ENCODE data around the gene PLXDC2.
"Not testable (repeated sequence)": the region's sequence is repeated elsewhere in the genome, so short reads cannot be mapped to it uniquely, and the experiment has no call there.

PLXDC2 gene

DNA sequence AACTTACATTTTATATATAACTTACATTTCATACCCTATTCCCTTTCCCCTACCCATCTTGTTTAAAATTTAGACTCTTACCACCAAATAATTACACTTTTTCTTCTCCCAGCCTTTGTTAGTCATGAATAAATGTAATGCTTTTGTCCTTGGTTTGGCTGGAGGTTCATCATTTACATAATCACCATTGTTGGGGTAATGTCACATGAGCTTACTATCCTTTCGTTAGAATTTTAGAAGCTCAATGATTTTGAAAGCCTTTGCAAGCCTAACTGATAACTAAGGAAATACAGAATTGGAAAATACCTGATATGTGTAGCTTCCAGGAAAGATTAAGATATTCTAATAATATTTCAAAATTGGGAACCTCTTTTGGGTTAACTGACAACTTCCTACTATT is 171.7 kb downstream of the PLXDC2 start:
- TF ChIP-seq, protein P1, sequence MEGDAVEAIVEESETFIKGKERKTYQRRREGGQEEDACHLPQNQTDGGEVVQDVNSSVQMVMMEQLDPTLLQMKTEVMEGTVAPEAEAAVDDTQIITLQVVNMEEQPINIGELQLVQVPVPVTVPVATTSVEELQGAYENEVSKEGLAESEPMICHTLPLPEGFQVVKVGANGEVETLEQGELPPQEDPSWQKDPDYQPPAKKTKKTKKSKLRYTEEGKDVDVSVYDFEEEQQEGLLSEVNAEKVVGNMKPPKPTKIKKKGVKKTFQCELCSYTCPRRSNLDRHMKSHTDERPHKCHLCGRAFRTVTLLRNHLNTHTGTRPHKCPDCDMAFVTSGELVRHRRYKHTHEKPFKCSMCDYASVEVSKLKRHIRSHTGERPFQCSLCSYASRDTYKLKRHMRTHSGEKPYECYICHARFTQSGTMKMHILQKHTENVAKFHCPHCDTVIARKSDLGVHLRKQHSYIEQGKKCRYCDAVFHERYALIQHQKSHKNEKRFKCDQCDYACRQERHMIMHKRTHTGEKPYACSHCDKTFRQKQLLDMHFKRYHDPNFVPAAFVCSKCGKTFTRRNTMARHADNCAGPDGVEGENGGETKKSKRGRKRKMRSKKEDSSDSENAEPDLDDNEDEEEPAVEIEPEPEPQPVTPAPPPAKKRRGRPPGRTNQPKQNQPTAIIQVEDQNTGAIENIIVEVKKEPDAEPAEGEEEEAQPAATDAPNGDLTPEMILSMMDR (IDR thresholded peaks at IDR 0.05; ENCODE audit: borderline replicate concordance, insufficient read depth, low read depth, low read length): no peak
- H3K4me3 ChIP-seq (ENCODE audit: low read depth, low read length): no peak overlapping the region

DNA sequence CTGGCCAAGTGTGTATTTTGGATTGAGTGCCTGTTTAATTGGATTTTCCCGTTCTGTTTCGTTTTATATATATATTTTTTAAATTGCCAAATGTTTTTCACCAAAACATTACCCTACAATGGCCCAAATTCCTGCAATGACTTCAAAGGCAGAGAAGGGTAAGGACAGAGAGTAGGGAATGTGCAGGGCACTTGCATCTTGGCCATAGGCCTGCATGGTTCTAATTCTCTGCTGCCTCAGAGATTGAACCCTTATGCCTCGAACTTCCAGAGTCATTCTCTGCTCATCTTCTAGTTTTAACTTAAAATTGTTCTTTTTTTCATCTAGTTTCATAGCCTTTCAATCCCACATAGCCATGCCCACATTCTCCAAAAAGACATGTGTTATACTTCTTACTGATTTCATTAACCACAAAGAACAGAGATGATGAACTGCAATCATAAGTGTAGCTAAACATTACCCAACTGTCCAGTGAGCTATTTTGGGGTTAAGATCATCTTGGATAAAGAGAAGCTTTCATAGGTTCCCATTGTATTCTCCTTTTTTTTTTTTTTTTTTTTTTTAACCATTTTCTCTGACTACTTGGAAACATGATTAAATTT is 177.6 kb downstream of the PLXDC2 start:
- H3K4me3 ChIP-seq (ENCODE audit: low read depth, low read length): no peak overlapping the region
- TF ChIP-seq, protein P1 (IDR thresholded peaks at IDR 0.05; ENCODE audit: borderline replicate concordance, insufficient read depth, low read depth, low read length): no peak

DNA sequence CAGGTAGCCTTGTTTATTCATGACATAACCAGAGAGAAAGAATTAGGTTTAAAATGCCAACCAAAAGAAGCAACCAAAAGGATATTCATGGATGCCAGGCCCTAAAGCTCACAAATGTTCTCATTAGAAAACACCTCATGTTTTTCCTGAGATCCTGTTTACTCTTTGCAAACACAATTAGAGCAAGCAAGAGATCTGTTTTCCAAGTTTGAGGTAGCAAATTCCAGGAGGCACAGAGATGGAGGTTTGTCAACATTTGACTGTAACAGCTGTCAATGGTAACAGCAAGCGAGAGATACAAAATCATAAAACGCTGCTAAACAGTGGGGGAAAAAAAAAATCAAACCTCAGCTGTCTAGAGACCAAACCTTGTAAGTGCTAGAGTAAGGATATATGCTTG is 182.2 kb downstream of the PLXDC2 start:
- TF ChIP-seq, protein P1 (IDR thresholded peaks at IDR 0.05; ENCODE audit: borderline replicate concordance, insufficient read depth, low read depth, low read length): no peak

DNA sequence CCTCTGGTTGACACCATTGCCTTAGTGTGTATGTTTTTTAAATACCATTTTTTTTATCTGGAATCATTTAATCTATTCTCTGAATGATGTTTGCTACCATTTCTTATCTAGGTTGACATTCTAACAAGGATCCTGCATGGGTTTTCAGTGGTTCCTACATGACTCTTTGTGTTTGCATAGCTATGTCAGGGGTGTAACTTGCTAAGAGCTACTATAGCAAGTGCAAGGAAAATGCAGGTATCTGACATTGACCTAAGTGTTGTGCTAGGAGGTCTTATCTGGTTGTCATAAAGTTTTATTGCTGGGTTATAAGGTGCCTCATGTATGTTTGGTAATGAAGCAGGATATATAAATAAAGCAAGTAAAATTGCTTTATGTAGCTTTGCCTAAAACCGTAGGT is 183.2 kb downstream of the PLXDC2 start:
- H3K4me3 ChIP-seq (ENCODE audit: low read depth, low read length): no peak overlapping the region
- TF ChIP-seq, protein P1 (IDR thresholded peaks at IDR 0.05; ENCODE audit: borderline replicate concordance, insufficient read depth, low read depth, low read length): no peak

More for the DNA sequence above, 182.2 kb downstream of the PLXDC2 start:
- no peak overlapping the region for H3K4me3 ChIP-seq (ENCODE audit: low read depth, low read length)

DNA sequence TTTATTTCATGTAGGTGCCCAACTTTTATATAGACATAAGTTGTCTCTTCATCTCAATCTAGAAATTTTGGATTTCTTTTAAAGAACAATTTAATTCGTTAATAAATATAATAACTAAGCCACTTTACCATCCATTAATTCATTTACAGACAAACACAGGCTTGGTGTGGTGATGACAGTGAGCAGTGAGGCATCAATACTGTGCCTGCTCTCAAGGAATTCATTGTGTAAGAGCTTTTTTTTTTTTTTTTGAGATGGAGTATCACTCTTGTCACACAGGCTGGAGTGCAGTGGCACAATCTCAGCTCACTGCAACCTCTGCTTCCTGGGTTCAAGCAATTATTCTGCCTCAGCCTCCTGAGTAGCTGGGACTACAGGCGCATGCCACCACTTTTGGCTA is 185.8 kb downstream of the PLXDC2 start:
- not testable (repeated sequence) for H3K4me3 ChIP-seq (ENCODE audit: low read depth, low read length)

DNA sequence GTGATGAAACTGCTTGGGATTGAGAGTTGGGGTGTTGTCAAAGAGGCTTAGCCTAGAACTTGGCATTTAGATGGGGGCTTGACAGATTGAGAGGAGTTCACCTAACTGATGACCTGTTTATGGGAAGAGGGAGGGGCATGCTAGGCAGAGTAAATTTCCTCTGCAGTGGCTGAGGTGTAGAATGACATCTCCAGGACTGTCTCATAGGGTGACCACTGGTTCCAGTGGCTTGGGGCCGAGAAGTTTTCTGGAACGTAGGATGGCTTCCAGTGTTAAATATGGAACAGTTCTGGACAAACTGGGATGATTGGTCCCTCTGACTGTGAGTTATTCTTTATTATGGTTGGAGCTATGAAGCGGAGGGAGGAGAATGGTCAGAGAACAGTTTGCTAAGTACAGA is 186.4 kb downstream of the PLXDC2 start:
- TF ChIP-seq, protein P1 (IDR thresholded peaks at IDR 0.05; ENCODE audit: borderline replicate concordance, insufficient read depth, low read depth, low read length): no peak
- no peak overlapping the region for H3K4me3 ChIP-seq (ENCODE audit: low read depth, low read length)

DNA sequence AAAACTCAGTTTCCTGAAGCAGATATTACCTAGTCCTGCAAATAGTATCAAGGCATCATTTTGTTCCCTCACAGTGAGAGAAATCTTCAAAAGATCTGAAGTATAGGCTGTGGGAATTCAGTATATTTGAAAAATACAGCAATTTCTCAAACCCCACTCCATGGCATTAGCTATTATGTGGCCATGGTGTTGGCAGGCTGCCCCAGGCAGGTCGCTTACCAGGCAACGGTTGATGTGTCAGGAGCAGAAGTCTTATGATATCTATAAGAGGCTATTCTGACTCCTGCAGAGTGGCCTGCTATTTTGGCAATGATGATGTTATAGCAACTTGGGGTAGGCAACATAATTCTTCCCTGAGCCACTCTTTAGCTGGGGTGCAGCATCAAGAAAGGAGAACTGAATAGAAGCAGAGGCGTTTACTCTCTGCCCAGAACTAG is 187.9 kb downstream of the PLXDC2 start:
- H3K4me3 ChIP-seq (ENCODE audit: low read depth, low read length): no peak overlapping the region
- TF ChIP-seq, protein P1 (IDR thresholded peaks at IDR 0.05; ENCODE audit: borderline replicate concordance, insufficient read depth, low read depth, low read length): no peak

Data from GM12875 (cell line).